GM18505 (cell line): ENCODE data around the gene DYNLL2.
"Not testable (repeated sequence)": the region's sequence is repeated elsewhere in the genome, so short reads cannot be mapped to it uniquely, and the experiment has no call there.

Experiments used
- ATAC-seq: cut with Tn5 transposase; IDR thresholded peaks from one replicate; pipeline ENCODE4 v1.9.1; 2021; ENCODE audit not compliant: unreplicated experiment
- POLR2A ChIP-seq: IDR thresholded peaks from 4 replicates; pipeline ENCODE4 v1.6.1; 2011; ENCODE audit warnings: borderline replicate concordance; ENCODE audit not compliant: insufficient read depth, insufficient read length; ENCODE audit errors: extremely low read depth

The DYNLL2 gene

DNA sequence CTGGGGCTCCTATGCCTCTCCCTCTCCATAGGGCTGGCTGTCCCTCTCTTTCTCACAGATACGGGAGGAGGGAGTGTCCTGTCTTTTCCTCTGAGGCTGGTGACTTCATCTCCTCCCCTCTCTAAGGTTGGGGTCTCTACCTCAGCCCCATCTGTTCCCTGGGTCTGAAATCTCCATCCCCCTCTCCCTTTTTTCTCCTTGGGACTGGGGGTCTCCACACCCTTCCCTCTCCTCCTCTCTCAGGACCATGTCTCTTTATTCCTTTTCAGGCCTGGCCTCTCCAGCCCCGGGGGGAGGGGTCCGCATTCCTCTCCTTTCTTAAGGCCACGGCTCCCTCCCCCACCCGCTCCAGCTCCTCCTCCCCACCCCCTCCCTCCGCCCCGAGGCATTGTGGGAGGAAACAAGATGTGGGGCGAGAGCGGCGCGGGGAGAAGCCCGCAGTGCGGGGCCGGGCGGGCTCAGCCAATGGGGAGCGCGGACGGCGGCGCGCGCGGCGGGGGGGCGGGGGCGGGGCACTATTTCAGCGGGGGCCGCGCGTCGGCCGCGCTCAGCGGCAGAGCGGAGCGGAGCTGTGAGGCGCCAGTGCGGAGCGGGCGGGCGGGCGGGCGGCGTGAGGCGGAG is at the start of gene DYNLL2:
DYNLL2 (plus strand) TSS at position 550 of the 621 bp plus-strand sequence. CDS start 3,672 bp downstream, outside the sequence.
- ATAC-seq = peak; percentile 61
- TF ChIP-seq POLR2A = peak; percentile 93

DNA sequence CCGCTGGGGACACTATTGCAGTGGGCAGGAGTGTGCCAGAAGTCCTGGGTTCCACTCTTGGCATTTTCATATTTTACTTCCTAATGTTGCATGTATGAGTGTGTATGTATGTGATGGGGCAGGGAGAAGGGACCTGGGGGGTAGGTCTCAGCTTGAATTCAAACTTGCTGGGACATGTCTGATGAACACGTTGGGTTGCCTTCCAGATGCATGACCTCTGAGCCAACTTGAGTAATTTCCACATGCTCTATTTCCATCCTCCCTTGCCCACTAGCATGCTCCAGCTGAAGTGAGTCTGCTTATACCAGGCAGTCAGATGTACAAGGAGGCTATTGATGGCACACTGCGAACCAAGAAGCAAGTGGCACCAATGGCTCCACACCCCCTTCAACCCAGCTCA is 43.2 kb upstream of the DYNLL2 start:
- no peak for ATAC-seq
- no peak for TF ChIP-seq POLR2A

DNA sequence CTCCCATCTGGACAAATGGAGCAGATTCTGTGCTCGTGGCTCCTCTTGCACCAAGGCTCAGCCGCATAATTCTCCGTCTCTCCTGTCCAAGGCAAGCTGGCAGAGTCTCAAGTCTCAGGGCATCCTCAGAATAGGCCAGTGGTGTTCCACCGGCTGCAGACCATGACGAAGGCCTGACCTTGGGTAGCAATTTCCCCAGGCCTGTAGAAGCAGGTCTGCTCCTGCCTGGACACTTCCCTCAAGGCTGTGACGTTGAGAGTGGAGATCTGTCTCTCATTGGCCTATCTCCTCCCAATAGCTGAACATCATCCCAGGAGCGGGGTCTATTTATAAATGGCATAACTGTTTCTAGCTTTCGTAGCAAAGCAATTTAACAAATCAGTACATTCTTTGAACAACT is 42.8 kb upstream of the DYNLL2 start:
- no peak for TF ChIP-seq POLR2A
- ATAC-seq = no peak

DNA sequence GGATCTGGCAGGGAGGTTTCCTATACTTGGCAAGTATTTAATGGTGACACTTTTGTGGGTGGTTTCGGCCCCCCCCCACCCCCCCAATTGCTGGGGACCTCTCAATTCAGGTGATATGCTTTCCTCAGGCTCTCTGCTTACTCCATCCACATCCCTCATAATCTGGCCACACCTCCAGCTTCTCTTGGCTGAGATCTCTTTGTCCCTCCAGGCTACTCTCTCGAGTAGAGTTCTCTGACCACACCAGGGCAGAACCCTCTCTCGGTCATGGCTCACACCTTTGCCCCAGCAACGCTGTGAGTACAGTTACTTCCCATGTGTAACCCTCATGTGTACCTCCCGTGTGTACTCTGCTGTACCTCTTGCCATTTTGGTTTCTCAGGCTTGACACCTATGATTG is 42.1 kb upstream of the DYNLL2 start:
- no peak for ATAC-seq
- TF ChIP-seq POLR2A = no peak

DNA sequence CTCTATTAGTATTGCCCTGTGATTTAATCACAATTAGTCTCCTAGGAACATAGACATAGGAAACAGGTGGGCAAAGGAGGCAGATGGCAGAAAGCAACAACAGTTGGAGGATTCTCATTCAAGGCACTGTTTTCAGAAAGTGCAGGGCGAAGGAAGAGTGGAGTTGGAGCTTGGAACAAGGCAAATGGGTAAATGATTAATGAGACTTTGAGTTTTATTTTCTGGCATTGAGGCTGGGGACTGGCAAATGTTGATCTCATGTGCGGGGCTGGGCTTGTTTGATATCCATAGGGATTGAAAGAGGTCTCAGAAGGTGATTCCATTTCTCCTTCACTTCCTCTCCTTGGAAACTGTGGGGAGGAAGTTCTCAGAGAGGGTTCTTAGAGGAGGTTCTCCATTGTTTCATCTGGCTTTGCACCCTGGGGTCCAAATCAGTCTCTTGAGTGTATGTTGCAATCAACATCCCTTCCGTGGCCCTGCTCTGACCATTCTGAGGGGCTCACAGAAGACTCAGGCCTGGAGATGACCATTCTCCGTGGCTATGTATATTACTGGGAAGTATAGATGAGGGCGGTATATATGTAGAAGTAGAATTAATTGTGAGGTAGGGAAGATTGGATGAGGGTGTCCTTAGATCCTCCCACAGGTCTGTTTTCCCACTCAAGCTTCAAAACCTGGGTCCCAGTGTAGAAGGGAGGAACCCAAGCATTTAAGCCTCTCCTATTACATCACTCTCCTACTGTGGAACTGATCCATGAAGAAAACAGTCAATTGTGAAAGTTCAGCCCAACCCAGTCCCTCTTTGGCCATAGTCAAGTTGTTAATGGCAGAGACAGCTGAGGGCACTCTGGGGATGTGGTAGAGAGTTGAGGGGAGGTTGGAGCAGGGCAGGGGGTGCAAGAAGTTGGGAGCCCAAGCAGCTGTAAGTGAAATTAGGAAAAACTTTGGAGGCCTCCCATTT is 39.7 kb upstream of the DYNLL2 start:
- ATAC-seq = no peak
- TF ChIP-seq POLR2A = no peak

DNA sequence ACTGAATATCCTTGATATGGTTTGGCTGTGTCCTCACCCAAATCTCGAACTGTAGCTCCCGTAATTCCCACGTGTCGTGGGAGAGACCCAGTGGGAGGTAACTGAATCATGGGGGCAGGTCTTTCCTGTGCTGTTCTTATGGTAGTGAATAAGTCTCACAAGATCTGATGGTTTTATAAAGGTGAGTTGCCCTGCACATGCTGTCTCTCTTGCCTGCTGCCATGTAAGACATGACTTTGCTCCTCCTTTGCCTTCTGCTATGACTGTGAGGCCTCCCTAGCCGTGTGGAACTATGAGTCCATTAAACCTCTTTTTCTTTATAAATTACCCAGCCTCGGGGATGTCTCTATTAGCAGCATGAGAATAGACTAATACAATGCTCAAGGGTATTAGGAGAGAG is 39.0 kb upstream of the DYNLL2 start:
- not testable (repeated sequence) for ATAC-seq

DNA sequence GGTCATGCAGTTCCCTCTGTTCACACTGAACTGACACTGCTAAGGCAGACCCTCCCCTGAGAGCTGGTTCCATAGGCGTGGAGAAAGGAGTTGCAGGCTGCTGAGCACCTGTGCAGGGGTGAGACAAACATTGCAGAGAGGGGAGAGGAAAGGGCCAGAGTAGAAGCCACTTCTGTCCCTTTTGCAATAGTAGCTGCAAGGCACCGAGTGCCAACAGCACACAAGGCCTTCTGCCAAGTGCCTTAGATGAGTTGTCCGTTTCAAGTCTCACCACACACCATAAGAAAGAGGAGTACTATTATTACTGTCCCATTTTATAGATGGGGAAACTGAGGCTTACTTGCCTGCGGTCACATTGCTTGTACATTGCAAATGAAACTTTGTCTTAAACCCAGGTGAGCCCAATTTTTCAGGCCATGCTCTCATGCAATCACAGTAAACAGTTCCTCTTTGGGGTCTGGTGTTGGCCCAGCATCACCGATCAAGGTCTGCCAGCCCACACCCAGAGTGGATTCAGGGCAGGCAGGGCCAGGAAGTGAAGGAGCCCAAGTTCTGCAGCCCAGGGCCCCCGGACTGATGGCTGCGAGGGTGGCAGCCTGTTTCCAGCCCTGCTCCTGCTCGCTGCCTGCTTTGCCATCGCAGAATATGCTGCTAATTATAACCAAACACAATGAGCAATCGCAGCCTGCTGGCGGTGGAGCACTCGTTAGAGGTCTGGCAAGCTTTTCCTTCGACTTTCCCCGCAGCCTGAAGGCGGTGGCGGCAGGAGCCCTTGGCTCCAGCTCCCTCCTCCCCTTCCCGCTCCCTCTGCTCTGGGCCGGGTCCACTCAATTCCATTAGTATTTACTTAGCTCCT is 36.8 kb upstream of the DYNLL2 start:
- no peak for ATAC-seq
- TF ChIP-seq POLR2A = no peak

DNA sequence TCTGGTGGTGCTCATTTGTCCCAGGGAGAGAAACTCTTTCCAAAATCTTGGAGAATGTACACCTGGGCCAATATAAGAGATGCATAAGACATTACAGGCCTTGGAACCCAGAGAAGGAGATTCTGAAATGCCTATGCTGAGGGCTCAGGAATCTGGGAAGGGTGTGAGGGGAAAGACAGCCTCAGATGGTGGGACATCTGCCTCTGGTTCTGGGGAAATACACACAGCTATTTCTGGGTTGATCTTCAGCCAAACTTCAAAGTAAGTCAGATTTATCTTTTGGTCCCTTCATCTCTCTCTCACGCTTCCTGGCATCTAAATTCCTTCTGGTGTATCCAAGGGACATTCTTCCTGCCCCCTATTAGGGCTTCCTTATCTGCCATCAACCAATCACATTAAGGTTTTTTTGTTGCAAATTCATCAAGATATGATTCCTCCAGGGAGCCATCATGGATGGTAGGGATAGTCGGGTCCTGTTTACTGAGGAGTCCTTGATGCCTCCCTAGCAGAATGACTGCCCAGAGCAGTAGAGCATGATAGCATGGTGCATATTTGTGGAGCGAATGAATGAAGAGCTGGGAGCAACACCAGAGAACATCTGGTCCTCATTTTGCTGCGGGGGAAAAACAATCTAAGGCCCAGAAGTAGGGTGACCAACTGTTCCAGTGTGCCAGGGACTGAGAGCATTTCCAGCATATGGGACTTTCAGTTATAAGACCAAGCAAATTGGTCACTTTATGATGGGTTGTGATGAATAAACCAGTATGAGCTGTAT is 35.7 kb upstream of the DYNLL2 start:
- no peak for TF ChIP-seq POLR2A
- ATAC-seq = no peak

DNA sequence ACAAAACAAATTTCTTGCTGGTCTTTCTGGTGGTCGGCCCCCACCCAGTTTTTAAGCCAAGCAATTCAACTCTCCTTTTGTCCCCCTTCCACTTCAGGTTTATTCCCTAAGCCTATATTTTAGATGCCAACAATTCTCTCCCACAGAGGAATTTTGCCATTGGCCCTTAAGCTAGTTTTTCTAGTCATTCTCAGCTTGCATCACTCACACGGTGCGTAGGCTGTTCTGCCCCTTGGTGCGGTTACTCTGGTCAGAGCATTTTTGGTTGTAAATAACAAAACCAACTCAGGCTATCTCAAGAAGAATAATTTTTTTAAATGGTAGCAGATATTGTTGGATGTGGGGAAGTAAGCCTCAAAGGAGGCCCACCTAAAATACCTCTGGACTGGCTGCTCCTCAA is 33.7 kb upstream of the DYNLL2 start:
- ATAC-seq = no peak
- no peak for TF ChIP-seq POLR2A

DNA sequence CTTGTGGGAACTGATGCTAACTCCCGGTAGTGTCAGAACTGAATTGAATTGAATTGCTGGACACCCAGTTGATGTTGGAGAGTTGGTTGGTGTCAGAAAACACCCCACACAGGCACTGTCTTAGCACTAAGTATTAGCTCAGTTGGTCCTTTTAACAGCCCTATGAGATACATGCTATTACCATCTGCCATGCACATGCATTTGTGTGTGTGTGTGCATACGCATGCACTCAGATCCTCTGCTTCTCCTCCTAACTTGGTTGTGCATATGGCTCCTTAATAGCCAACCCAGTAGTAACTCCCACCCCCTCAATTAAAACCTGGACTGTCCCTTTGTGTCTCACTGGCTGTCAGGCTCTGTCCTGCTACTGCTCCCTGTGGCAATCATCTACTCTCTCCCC is 32.3 kb upstream of the DYNLL2 start:
- no peak for TF ChIP-seq POLR2A
- no peak for ATAC-seq

DNA sequence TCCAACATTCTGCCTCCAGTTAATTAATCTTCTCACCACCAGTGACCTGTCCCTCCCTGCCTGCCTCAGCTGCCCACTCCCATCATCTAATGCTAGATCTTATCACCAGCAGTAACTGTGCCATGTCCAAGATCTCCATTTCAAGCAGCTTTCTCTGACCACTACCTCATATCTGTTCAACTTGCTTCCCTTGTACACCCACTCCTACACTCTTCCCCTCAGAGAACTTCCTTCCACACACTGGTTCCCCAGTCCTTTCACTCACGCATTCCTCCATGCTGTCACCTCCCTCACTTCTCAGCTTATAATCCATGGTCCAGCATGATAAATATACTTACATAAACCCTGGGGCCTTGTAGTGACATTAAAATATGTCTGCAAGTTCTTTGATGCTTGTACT is 31.8 kb upstream of the DYNLL2 start:
- no peak for TF ChIP-seq POLR2A
- ATAC-seq = no peak

DNA sequence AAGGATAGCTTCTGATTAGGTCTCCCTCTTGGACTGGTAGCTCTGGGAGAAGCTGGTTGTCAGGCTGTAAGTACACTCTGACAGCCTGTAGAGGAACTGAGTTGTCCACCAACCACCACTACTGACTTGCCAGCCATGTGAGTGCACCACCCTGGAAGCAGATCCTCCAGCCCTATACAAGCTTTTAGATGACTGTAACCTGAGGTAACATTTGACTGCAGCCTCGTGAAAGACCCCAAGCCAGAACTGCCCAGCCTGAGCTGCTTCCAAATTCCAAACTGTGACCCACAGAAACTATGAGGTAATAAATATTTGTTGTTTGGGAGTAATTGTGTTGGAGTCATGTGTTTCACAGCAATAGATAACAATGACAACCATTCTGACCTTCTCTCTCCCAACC is 30.8 kb upstream of the DYNLL2 start:
- no peak for ATAC-seq
- no peak for TF ChIP-seq POLR2A
